ENCODE results near the gene AKR1C4.

Gene AKR1C4

GRCh38 chr10:5254488-5254887, 57.9 kb downstream of the AKR1C4 start:
- TF ChIP-seq TAF1 (IDR thresholded peaks at IDR 0.05; ENCODE audit: low read depth) (no peak), ZBTB7A (IDR thresholded peaks at IDR 0.05; ENCODE audit: low read depth) (no peak), FOXM1 (IDR thresholded peaks at IDR 0.05; ENCODE audit: borderline replicate concordance, low read depth) (no peak), YY1 (IDR thresholded peaks at IDR 0.05; ENCODE audit: low read depth) (no peak), TEAD4 (IDR thresholded peaks at IDR 0.05) (no peak), CREB1 (IDR thresholded peaks at IDR 0.05; ENCODE audit: low read depth) (no peak), EP300 (IDR thresholded peaks at IDR 0.05; ENCODE audit: borderline replicate concordance) (no peak)
- TF ChIP-seq, protein P1, sequence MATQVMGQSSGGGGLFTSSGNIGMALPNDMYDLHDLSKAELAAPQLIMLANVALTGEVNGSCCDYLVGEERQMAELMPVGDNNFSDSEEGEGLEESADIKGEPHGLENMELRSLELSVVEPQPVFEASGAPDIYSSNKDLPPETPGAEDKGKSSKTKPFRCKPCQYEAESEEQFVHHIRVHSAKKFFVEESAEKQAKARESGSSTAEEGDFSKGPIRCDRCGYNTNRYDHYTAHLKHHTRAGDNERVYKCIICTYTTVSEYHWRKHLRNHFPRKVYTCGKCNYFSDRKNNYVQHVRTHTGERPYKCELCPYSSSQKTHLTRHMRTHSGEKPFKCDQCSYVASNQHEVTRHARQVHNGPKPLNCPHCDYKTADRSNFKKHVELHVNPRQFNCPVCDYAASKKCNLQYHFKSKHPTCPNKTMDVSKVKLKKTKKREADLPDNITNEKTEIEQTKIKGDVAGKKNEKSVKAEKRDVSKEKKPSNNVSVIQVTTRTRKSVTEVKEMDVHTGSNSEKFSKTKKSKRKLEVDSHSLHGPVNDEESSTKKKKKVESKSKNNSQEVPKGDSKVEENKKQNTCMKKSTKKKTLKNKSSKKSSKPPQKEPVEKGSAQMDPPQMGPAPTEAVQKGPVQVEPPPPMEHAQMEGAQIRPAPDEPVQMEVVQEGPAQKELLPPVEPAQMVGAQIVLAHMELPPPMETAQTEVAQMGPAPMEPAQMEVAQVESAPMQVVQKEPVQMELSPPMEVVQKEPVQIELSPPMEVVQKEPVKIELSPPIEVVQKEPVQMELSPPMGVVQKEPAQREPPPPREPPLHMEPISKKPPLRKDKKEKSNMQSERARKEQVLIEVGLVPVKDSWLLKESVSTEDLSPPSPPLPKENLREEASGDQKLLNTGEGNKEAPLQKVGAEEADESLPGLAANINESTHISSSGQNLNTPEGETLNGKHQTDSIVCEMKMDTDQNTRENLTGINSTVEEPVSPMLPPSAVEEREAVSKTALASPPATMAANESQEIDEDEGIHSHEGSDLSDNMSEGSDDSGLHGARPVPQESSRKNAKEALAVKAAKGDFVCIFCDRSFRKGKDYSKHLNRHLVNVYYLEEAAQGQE (IDR thresholded peaks at IDR 0.05; ENCODE audit: low read depth): no peak

- TF ChIP-seq MAX (IDR thresholded peaks at IDR 0.05): no peak
- TF ChIP-seq TAF1 (IDR thresholded peaks at IDR 0.05; ENCODE audit: low read depth): no peak
- TF ChIP-seq TCF12 (IDR thresholded peaks at IDR 0.05; ENCODE audit: low read depth): no peak
- TF ChIP-seq EGR1 (IDR thresholded peaks at IDR 0.05): no peak
- TF ChIP-seq RAD21 (IDR thresholded peaks at IDR 0.05; ENCODE audit: low read depth): no peak
- no peak for TF ChIP-seq FOXM1 (IDR thresholded peaks at IDR 0.05; ENCODE audit: borderline replicate concordance, low read depth)
- no peak for TF ChIP-seq CREB1 (IDR thresholded peaks at IDR 0.05; ENCODE audit: low read depth)
- no peak for TF ChIP-seq USF1 (IDR thresholded peaks at IDR 0.05)
- TF ChIP-seq CEBPB (IDR thresholded peaks at IDR 0.05): no peak
Measured at GRCh38 chr10:5259132-5259951, 62.7 kb downstream of the AKR1C4 start.

DNA sequence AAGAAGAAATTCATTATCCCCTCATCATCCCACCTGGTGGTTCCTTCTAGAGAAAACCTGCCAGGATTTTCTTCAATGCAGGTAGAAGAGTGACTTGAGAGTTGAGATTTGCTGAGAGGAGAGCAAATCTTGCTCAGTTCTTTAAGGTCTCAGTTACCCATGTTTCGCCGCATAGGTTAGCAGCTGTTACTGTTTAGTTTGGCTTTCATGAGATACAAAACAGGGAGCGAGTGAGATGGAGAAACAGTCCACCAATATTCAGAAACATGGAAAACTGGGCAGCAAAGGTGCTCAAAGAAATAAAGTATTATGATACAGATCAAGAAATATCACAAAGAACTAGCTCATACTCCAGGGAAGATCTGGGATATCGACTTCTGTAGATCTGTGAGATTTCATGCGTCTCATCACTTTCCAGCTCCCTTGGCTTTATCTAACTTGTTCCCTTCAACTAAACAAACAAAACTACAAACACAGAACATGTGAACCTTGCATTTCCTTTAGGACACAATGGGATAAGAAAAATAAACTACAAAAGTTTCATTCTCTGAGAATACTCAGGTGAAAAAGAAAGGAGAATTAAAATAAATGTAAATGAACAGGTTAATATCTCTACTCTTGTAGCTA, 63.4 kb downstream of the AKR1C4 start:
- TF ChIP-seq FOXM1 (IDR thresholded peaks at IDR 0.05; ENCODE audit: borderline replicate concordance, low read depth): no peak
- no peak for TF ChIP-seq MAX (IDR thresholded peaks at IDR 0.05)
- no peak for TF ChIP-seq TCF12 (IDR thresholded peaks at IDR 0.05; ENCODE audit: low read depth)
- TF ChIP-seq TAF1 (IDR thresholded peaks at IDR 0.05; ENCODE audit: low read depth): no peak
- TF ChIP-seq, protein P1 (IDR thresholded peaks at IDR 0.05; ENCODE audit: low read depth): no peak
- no peak for TF ChIP-seq EGR1 (IDR thresholded peaks at IDR 0.05)
- TF ChIP-seq USF1 (IDR thresholded peaks at IDR 0.05): no peak
- TF ChIP-seq EP300 (IDR thresholded peaks at IDR 0.05; ENCODE audit: borderline replicate concordance): no peak
- no peak for TF ChIP-seq CEBPB (IDR thresholded peaks at IDR 0.05)
- no peak for TF ChIP-seq ZBTB7A (IDR thresholded peaks at IDR 0.05; ENCODE audit: low read depth)
- TF ChIP-seq TEAD4 (IDR thresholded peaks at IDR 0.05): no peak

DNA sequence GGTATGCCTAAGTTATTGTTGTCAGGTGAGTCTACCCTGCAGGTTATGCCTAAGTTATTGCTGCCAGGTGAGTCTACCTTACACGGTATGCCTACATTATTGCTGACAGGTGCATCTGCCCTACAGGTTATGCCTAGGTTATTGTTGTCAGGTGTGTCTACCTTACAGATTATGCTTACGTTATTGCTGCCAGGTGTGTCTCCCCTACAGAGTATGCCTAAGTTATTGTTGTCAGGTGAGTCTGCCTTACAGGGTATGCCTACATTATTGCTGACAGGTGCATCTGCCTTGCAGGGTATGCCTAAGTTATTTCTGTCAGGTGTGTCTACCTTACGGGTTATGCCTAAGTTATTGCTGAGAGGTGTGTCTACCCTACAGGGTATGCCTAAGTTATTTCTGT, 64.2 kb downstream of the AKR1C4 start:
- no peak for TF ChIP-seq EGR1 (IDR thresholded peaks at IDR 0.05)
- no peak for TF ChIP-seq RAD21 (IDR thresholded peaks at IDR 0.05; ENCODE audit: low read depth)
- TF ChIP-seq CEBPB (IDR thresholded peaks at IDR 0.05): no peak
- TF ChIP-seq EP300 (IDR thresholded peaks at IDR 0.05; ENCODE audit: borderline replicate concordance): no peak
- TF ChIP-seq MAX (IDR thresholded peaks at IDR 0.05): no peak
- TF ChIP-seq USF1 (IDR thresholded peaks at IDR 0.05): no peak
- TF ChIP-seq TEAD4 (IDR thresholded peaks at IDR 0.05): no peak
- TF ChIP-seq, protein P1 (IDR thresholded peaks at IDR 0.05; ENCODE audit: low read depth): no peak
- TF ChIP-seq TAF1 (IDR thresholded peaks at IDR 0.05; ENCODE audit: low read depth): no peak
- no peak for TF ChIP-seq NFIC (IDR thresholded peaks at IDR 0.05)
- TF ChIP-seq YY1 (IDR thresholded peaks at IDR 0.05; ENCODE audit: low read depth): no peak
- TF ChIP-seq FOXM1 (IDR thresholded peaks at IDR 0.05; ENCODE audit: borderline replicate concordance, low read depth): no peak
- no peak for TF ChIP-seq ZBTB7A (IDR thresholded peaks at IDR 0.05; ENCODE audit: low read depth)
- no peak for TF ChIP-seq TCF12 (IDR thresholded peaks at IDR 0.05; ENCODE audit: low read depth)
- no peak for TF ChIP-seq CREB1 (IDR thresholded peaks at IDR 0.05; ENCODE audit: low read depth)

Data from Ishikawa (cell line).